ENCODE measurements around the gene ZNF653.
A peak's percentile ranks its signal among the peaks of the same experiment; 100 is the strongest.

Gene ZNF653, protein sequence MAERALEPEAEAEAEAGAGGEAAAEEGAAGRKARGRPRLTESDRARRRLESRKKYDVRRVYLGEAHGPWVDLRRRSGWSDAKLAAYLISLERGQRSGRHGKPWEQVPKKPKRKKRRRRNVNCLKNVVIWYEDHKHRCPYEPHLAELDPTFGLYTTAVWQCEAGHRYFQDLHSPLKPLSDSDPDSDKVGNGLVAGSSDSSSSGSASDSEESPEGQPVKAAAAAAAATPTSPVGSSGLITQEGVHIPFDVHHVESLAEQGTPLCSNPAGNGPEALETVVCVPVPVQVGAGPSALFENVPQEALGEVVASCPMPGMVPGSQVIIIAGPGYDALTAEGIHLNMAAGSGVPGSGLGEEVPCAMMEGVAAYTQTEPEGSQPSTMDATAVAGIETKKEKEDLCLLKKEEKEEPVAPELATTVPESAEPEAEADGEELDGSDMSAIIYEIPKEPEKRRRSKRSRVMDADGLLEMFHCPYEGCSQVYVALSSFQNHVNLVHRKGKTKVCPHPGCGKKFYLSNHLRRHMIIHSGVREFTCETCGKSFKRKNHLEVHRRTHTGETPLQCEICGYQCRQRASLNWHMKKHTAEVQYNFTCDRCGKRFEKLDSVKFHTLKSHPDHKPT

DNA sequence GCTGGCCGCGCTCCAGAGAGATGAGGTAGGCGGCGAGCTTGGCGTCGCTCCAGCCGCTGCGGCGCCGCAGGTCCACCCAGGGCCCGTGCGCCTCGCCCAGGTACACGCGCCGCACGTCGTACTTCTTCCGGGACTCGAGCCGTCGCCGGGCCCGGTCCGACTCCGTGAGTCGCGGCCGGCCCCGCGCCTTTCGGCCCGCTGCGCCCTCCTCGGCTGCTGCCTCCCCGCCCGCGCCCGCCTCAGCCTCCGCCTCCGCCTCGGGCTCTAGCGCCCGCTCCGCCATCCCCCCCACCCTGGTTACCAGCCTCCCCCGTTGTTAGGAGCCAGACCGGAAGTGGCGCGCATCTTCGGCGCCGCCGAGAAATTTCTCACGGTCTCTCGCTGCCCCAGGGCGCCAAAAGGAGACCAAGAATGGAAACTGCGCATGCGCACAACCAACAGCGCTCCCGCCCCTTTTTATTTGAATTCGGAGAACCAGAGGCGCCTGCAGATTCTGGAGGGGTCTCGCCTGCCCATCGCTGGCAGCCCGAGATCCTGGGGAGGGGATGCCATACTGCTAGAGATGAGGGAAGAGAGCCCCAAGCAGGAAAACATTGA is at the start of gene ZNF653:
ZNF653 (minus strand) TSS at position 336 of the 597 bp plus-strand sequence; CDS start at position 283, 53 bp downstream.
- DNase-seq (ENCODE audit: low read depth), result peak; percentile 95

DNA sequence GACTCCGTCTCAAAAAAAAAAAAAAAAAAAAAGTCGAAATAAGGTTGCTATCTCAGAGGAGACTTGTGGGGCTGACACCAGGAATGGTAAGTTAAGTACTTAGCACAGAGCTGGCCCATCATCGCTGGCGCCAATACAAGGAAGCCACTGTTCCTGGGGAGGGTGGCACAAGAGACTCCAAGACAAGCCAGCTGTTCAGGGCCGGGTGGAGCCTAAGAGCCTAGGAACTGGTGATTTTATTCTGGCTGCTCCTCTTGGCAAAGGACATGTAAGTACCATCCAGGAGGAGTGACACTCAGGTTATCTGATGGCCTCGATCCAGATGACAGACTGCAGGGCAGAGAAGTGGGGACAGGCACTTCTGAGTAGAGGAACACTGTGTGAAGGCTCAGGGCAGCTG is 49.6 kb upstream of the ZNF653 start:
- DNase-seq (ENCODE audit: low read depth), result no peak

DNA sequence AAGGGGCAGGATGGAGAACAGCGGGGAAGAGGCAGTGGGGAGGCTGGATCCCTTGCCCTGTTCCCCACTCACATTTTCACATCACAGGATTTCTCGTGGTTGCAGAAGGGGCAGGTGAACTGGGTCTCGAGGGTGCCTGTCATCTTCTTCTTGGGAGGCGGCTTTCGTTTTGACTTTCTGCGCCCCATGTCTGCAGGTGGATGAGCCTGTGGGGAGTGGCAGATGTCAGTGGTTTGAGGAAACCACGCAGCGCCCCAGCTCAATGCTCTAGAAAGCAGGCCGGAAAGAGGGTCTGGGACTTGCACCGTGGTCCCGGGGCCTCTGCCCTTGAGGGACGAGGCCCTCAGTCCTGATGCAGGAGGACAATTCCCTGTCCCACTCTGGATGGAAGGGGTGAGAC is 48.5 kb upstream of the ZNF653 start:
- no peak for DNase-seq (ENCODE audit: low read depth)

DNA sequence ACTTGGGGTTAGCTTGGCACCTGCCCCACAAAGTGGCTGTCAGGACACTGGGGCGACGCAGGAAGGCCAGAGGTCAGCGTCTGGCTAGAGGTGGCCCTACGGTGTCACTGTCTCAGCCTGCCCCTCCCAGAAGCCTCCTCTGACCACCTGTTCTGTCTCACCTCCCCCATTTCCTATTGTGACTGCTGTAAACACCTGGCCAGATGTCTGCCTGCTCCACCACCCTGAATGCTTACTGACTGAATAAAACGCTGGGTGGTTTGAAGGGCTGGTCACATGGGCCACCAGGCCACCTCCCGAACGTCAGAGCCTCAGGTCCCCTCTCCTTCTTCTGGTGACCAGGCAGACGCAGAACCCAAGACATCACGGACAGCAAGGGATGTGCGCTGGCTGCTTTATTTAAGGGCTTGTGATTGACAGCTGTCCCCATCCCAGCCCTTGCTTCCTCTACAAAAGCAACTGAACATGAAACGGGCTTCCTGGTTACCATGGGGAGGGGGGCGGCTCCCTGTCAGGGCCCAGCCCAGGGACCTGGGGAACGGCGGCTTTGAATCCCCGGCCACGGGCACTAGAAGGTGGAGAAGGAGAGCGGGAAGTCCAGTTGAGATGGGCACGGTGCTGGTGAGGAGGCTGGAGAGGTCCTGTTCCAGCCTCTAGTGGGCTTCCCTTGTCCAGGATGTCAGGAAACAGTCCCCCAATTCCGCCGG is 47.2 kb upstream of the ZNF653 start:
- DNase-seq (ENCODE audit: low read depth), result no peak

DNA sequence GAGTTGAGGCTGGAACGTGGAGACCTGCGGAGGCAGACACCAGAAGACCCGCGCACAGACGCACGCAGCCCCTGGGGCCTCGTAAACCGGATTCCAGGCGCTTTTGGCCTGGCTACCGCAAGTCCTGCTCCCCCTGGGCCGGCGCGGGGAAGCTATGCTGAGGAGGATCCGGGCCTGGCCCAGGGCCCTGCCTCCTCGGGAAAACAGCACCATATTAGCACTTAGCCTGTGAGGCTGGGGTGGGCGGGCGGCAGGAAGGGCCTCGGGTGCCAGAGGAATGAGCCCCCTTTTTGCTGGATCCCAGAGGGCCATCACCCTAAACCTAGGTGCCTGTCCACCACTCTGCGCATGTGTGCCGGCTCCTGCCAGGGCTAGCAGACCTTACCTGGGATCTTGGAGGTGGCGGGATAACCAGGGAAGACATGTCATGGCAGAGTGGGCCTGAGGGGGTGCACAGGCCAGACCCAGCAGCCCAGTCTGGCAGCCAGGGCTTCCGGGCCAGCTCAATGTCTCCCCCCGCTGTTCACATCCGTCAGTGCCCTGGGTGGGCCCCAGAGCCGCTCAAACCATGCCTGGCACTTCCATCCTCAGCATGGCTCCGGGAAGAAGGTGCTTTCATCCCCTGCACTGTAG is 46.1 kb upstream of the ZNF653 start:
- DNase-seq (ENCODE audit: low read depth), result peak; percentile 36

DNA sequence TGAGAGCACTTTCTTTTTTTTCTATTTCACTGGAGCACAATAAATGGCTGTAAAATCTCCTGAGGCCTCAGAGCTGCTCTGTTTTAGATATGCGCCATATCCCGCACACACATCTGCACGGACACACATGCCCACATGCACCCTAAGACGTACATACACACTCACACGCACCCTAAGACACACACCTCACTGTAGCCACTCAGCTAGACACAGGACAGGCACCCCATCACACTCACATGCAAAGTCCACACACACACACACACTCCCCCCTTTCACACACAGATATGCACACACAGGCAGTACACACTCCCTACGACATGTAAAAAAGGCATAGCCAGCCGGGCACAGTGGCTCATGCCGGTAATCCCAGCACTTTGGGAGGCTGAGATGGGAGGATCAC is 44.6 kb upstream of the ZNF653 start:
- no peak for DNase-seq (ENCODE audit: low read depth)

DNA sequence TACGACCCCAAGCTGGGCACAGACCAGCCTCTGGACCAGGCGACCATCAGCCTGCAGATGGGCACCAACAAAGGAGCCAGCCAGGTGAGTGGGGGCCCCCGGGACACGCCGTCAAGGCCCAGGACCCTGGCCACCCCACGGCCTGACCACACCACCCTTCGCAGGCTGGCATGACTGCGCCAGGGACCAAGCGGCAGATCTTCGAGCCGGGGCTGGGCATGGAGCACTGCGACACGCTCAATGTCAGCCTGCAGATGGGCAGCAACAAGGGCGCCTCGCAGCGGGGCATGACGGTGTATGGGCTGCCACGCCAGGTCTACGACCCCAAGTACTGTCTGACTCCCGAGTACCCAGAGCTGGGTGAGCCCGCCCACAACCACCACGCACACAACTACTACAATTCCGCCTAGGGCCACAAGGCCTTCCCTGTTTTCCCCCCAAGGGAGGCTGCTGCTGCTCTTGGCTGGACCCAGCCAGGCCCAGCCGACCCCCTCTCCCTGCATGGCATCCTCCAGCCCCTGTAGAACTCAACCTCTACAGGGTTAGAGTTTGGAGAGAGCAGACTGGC is 43.8 kb upstream of the ZNF653 start:
- DNase-seq (ENCODE audit: low read depth), result no peak

DNA sequence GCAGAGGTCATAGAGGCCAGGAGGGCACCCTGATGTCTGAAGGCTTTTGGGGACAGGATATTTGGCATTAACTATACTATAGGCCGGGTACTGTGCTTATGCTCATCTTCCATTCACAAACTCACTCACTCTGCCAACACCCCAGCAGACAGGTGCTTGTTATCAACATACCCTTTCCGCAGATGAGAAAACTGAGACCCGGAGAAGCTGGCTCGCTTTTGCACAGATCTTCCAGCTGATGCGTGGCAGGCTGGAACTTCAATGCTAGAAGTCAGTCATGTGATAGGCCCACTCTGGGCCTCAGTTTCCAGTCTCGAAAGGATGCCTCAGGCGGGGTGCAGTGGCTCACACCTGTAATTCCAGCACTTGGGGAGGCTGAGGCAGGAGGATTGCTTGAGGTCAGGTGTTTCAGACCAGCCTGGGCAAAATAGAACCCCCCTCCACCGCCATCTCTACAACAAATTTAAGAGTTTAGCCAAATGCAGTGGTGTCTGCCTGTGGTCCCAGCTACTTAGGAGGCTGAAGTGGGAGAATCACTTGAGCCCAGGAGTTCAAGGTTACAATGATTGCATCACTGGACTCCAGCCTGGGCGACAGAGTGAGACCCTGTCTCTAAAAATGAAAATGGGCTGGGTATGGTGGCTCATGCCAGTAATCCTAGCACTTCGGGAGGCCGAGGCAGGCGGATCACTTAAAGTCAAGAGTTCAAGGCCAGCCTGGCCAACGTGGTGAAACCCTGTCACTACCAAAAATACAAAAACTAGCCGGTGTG is 42.5 kb upstream of the ZNF653 start:
- no peak for DNase-seq (ENCODE audit: low read depth)

DNA sequence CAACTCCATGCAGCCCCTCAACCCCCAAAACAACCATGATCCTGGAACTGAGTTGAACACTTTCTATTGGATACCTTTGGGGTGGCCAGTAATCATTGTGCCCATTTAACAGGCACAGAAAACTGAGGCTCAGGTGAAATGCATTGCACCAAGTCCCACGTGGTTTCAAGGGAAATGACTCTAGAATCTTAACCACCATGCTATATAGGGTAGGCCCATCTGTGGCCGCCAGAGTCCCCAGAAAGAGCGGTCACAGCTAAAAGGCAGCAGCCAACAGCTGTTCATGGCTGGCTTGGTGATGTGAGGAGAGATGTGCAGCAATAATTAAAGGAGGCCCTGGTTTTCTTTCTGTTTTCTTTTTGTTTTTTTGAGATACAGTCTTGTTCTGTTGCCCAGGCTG is 35.6 kb upstream of the ZNF653 start:
- DNase-seq (ENCODE audit: low read depth), result no peak

DNA sequence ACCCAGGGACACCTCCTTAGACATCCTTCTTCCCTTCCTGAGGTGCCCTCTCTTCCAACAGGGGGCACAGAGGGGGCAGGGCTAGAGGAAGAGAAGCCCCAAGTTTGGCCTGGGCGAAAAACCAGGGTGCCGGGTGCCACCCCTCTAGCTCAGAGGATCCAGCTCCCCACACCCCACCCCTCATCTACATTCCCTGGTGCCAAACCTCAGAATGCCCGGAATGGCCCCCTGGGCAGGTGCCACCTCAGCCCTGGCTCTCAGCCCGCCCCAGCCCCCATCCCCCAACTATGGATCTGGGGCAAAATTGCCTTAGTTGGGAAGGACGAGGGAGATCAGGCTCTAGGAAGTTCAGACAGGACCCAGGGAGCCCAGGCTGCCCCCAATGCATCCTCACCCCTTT is 35.0 kb upstream of the ZNF653 start:
- DNase-seq (ENCODE audit: low read depth), result peak; percentile 30

DNA sequence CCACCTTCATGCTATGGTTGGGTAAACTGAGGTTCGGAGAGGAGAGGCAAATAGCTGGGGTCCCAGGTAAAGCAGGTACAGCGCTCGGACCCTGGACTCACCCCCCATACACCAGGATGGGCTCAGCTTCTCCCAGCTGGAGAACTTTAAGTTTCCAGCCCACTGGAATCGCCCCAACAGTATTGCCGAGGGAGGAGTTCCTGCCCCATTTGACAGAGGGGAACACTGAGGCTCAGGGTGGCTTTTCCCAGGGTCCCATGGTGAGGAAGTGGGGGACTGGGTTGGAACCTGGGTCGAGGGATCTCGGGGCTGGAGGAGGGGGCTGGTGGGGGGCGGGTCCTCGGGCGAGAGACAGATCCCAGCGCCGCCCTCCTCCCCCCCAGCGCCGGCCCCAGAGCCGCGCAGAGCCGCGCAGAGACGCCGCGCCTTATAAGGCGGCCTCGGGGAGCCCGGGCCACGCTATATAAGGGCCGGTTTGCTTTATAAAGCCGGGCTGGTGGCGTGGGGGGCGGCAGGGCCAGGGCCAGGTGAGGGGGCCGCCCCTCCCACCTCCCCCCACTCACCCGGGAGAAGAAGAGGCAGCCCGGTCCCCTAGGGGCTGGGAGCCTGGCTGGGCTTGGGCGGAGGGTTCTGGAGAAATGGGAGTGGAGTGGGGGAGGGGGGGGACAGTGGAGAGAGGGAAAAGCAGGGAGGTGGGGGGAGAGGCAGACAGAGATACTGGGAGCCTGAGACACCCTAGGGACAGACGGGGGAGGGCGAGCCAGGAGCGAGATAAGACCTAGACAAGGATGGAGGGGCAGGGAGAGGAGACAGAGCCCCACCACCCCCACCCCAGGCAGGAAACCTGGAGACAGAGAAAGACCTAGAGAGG is 34.1 kb upstream of the ZNF653 start:
- peak; percentile 70 for DNase-seq (ENCODE audit: low read depth)

DNA sequence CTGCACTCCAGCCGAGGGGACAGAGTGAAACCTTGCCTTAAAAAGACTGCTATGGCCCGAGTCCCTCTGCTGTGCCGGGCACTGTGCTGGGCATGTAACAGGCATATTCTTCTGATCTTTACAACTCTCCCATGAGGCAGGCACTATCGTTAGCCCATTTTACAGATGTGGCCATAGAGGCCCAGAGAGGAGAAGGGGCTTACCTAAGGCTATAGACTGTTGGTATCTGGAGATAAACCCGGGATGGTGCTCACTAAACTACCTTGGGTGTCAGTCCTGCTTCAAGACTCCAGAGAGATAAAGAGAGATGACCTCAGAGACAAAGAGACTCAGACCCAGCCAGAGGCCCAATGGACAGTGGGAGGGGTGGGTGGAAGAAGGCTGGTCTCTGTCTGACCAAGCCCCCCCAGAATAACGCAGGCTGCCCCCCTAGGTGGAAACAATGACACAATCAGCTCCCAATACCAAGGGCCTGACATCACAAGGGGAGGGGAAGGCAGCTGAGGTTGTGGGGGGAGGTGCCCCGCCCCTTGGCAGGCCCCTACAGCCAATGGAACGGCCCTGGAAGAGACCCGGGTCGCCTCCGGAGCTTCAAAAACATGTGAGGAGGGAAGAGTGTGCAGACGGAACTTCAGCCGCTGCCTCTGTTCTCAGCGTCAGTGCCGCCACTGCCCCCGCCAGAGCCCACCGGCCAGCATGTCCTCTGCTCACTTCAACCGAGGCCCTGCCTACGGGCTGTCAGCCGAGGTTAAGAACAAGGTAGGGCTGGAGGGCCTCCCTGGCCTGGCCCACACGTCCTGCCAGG is 32.8 kb upstream of the ZNF653 start, which contains the start of gene CNN1:
CNN1 (plus strand) TSS at position 620 of the 805 bp plus-strand sequence; CDS start at position 697, 77 bp downstream.
- peak; percentile 94 for DNase-seq (ENCODE audit: low read depth)

DNA sequence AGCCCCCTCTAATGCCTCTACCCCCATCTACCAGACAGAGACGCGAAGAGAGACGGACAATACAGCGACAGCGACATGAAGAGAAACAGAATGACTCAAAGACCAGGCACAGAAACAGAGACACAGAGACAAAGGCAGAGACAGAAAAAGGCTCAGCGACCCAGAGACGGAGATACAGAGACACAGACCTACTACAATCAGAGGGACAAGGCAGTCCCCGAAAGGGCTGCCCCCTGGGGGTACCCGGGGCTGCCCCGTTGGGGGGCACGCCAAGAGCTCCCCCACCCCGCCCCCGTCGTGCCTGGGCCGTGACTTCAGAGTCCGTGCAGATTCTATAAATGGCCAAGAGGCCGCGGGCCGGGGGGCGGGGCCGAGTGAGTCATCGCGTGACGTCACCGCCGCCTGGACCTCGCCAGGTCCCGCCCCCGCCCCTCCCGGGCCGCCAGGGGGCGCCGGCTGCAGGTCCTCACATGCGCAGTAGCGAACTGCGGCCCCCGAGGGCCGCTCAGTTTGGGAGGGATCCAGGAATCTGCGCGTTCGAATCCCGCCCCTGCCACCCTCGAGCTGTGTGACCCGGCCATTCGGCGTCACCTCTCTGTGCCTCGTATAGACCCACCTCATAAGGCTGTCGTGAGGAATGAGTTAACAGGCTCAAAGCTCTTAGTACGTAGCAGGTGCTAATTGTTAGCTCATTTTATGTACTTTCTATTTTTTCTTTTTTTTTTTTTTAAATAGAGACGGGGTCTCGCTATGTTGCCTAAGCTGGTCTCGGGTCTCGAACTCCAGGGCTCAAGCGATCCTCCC is 30.4 kb upstream of the ZNF653 start:
- DNase-seq (ENCODE audit: low read depth), result peak; percentile 89

DNA sequence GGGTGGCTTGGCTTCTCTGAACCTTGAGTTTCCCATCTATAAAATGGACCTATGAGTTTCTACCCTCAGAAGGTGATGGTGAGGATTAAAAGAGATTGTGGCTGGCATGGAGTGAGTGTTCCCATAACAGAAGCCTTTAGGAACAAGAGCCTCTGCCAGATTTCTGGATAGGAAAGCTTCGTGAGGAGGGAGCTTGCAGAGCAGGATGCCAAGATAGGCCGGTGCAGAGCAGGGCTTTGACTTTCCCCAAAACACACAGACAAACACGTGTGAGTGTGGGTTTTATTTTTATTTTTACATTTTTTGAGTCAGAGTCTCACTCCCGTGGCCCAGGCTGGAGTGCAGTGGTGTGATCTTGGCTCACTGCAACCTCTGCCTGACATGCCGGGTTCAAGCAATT is 29.3 kb upstream of the ZNF653 start:
- no peak for DNase-seq (ENCODE audit: low read depth)

DNA sequence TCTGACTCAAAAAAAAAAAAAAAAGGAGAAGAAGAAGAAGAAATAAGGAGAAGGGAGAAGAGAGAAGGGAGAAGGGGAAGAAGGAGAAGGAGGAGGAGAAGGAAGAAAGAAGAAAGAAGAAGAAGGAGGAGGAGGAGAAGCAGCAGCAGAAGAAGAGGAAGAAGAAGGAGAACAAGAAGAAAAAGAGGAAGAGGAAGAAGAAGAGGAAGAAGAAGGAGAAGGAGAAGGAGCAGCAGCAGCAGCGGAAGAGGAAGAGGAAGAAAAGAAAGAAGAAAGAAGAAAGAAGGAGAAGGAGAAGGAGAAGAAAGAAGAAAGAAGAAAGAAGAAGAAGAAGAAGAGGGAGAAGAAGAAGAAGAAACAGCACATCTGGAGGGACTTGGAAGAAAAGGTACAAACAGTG is 28.9 kb upstream of the ZNF653 start:
- DNase-seq (ENCODE audit: low read depth), result no peak

DNA sequence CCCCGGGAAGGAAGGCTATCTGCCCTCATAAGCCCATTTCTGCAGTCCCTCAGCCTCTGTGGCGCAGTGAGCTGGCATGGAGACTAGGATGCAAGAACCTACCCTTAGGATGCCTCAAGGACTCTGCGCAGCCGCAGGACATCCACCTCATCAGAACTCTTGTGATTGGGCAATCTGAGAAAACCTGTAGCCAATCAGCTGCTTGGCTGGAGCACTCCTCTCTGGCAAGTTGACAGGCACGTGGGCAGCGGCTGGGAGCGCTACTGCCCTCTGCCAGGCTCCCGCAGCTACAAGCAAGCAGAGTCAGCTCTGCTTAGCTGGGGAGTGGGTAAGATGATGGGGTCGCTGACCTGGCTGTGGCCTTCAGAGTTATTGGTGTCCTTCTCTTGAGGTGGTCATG is 24.8 kb upstream of the ZNF653 start:
- peak; percentile 44 for DNase-seq (ENCODE audit: low read depth)

DNA sequence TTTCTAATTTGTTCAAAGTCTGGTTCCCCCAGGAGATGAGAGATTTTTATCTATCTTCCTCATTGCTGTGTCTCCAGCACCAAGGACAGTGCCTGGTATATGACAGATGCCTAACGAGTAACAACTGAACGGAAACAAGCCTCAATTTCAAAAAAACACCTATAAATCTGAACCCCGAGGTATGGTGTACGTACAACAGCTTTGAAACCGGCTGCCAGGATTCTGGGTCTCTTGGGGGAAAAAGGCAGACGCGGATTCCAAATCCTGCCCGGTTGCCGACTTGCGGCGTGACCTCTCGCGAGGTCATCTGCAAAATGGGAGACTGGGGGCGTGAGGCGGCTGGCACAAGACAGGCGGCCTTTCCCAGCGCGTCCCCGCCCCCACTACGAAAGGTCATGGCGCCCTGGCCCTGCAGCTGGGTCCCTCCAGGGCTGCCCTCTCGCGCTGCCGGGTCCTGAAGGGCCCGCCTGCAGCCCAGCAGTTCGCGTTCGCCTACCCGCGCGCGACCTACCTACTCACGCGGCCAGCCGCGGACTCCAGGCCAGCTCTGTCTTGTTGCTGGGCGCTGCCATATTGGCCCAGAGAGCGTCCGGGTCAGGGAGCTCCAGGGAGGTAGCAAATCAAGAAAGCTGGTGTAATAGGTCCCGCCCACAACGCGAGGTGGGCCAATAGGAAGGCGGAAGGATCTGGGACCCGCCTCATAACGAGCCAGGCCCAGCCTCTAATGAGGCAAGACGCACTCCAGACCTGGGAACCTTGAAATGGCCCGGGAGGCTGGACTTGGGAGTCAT is 23.1 kb upstream of the ZNF653 start, which contains the start of gene ECSIT:
ECSIT (minus strand) TSS at position 584 of the 791 bp plus-strand sequence. CDS start 9,964 bp downstream, outside the sequence.
- peak; percentile 100 for DNase-seq (ENCODE audit: low read depth)

All from EH (cell line).